Lung (tissue), 12 donors: Measurements from ENCODE around the gene CCDC80. TPM values are rescaled to one million over a fixed set of nuclear protein-coding genes. Genes with fewer than 3 reads are reported as not detected.

Source experiments
- ATAC-seq: fragments of 200-7000 bp; cut with Tn5 transposase; one replicate; pipeline ENCODE4 v1.9.1; 2020; ENCODE audit warnings: moderate number of reproducible peaks; ENCODE audit not compliant: insufficient read depth, low FRiP score
- DNase-seq, 3 donors: peaks; one replicate each; pipeline ENCODE4 v3.0.0-alpha.2; 2013 to 2017
- H3K27ac ChIP-seq, 2 donors: one replicate each; pipeline ENCODE4 v1.5.1; 2013; ENCODE audit warnings: mild to moderate bottlenecking in 2 of 2, moderate library complexity in 2 of 2, control low read depth in 1 of 2, inconsistent platforms in 1 of 2, low read depth in 1 of 2, low read length in 1 of 2
- H3K27me3 ChIP-seq, 3 donors: one replicate each; pipeline ENCODE4 v1.5.1; 2013; ENCODE audit warnings: low read length in 2 of 3; ENCODE audit not compliant: control insufficient read depth in 3 of 3, insufficient read depth in 3 of 3
- H3K36me3 ChIP-seq, 4 donors: one replicate each; pipeline ENCODE4 v1.5.1; 2013; ENCODE audit warnings: low read length in 4 of 4, mild to moderate bottlenecking in 1 of 4, moderate library complexity in 1 of 4; ENCODE audit not compliant: control insufficient read depth in 4 of 4, insufficient read depth in 4 of 4
- H3K4me1 ChIP-seq, 5 donors: one replicate each; pipeline ENCODE4 v1.5.1; 2013; ENCODE audit warnings: low read length in 5 of 5, mild to moderate bottlenecking in 2 of 5, moderate library complexity in 1 of 5; ENCODE audit not compliant: control insufficient read depth in 5 of 5, insufficient read depth in 5 of 5
- H3K4me3 ChIP-seq: one replicate; pipeline ENCODE4 v1.5.1; 2013; ENCODE audit warnings: mild to moderate bottlenecking, control low read depth, moderate library complexity
- H3K9ac ChIP-seq, 2 donors: one replicate each; pipeline ENCODE4 v1.5.1; 2013; ENCODE audit warnings: low read length in 2 of 2, control low read depth in 1 of 2; ENCODE audit not compliant: insufficient read depth in 1 of 2
- H3K9me3 ChIP-seq, 4 donors: one replicate each; pipeline ENCODE4 v1.5.1; 2013; ENCODE audit warnings: low read length in 3 of 4, mild to moderate bottlenecking in 1 of 4, moderate library complexity in 1 of 4; ENCODE audit not compliant: control insufficient read depth in 4 of 4, insufficient read depth in 3 of 4
- WGBS, 2 donors: extraction: QIAGEN DNeasy Blood & Tissue Kit; methylation state at CpG; one replicate each; pipeline ENCODE4 v1.1.7; 2013; 5-methylcytosine and 5-hydroxymethylcytosine counted together
- polyA plus RNA-seq, 2 donors: library from polyadenylated mRNA; stranded (reverse); fragments of 200-250 nt; gene quantifications; one replicate each; pipeline ENCODE4 v1.2.1, GENCODE V29; 2013
- total RNA-seq, 2 donors: library from RNA; depleted of rRNA in 1 of 2; stranded (reverse); fragments of >200 nt in 1 of 2; gene quantifications; one replicate each; pipeline ENCODE4 v1.2.1, GENCODE V29; 2014 to 2021
- TF ChIP-seq, protein P1 (sequence below): IDR thresholded peaks from 2 replicates; pipeline ENCODE4 v1.5.1; 2012; ENCODE audit warnings: mild to moderate bottlenecking; ENCODE audit errors: control extremely low read depth, extremely low read depth
- donor health status: control.
- donor health status: control.
- donor health status: Bipolar disorder and iron deficiency.
- donor health status: healthy.
- donor health status: DM: yes; HTN: yes; CAD: no.

CCDC80 gene
- total and polyA plus RNA-seq, 4 donors: 19.0 to 63.3 (median 29.3) TPM

GRCh38 chr3:112653209-112653871 lies 12.4 kb upstream of the CCDC80 start:
- Histone ChIP-seq H3K4me3 (no peak overlapping the region), H3K27me3 (no peaks in the 10 kb centered on the region), H3K27ac (peak overlapping the region in 1 of 2 donors; percentile 37), H3K9ac (no peak overlapping the region), H3K4me1 (peaks cover 0 to 39% (median 3%) of the 10 kb centered on the region in 5 donors), H3K36me3 (no peaks in the 10 kb centered on the region), H3K9me3 (no peaks in the 10 kb centered on the region)
- WGBS, 2 donors: 75 to 80% methylated on average over 5 of the region's 5 CpGs
- DNase-seq (no peak), ATAC-seq (peak; percentile 75)
- TF ChIP-seq, protein P1, sequence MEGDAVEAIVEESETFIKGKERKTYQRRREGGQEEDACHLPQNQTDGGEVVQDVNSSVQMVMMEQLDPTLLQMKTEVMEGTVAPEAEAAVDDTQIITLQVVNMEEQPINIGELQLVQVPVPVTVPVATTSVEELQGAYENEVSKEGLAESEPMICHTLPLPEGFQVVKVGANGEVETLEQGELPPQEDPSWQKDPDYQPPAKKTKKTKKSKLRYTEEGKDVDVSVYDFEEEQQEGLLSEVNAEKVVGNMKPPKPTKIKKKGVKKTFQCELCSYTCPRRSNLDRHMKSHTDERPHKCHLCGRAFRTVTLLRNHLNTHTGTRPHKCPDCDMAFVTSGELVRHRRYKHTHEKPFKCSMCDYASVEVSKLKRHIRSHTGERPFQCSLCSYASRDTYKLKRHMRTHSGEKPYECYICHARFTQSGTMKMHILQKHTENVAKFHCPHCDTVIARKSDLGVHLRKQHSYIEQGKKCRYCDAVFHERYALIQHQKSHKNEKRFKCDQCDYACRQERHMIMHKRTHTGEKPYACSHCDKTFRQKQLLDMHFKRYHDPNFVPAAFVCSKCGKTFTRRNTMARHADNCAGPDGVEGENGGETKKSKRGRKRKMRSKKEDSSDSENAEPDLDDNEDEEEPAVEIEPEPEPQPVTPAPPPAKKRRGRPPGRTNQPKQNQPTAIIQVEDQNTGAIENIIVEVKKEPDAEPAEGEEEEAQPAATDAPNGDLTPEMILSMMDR: no peak

DNA sequence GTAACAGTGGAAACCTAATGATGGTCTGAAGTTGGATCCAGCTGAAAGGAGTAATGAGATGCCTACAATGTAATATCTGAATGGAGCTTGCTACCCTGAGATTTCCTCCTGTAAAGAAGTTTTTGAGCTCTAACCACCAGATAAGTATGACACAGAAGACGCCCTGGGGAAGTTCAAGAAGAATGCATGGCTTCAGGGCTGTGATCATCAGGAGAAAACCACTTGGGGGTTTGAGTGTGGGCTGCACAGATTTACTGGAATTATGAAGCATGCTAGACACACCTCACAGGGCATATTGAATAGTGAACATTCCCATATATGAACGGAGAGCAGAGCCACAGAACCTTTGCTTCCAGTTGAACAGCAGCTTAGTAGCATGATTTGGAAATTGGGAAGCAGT lies 10.6 kb upstream of the CCDC80 start:
- no peak overlapping the region for H3K4me3 ChIP-seq
- H3K9me3 ChIP-seq: no peaks in the 10 kb centered on the region
- no peak for DNase-seq
- no peak overlapping the region for H3K9ac ChIP-seq
- H3K27me3 ChIP-seq: no peaks in the 10 kb centered on the region
- TF ChIP-seq, protein P1: no peak
- H3K36me3 ChIP-seq: no peaks in the 10 kb centered on the region
- peaks cover 0 to 52% (median 8%) of the 10 kb centered on the region in 5 donors for H3K4me1 ChIP-seq
- no peak for ATAC-seq
- WGBS, 2 donors: 89 to 90% methylated on average over 2 of the region's 2 CpGs
- no peak overlapping the region for H3K27ac ChIP-seq

DNA sequence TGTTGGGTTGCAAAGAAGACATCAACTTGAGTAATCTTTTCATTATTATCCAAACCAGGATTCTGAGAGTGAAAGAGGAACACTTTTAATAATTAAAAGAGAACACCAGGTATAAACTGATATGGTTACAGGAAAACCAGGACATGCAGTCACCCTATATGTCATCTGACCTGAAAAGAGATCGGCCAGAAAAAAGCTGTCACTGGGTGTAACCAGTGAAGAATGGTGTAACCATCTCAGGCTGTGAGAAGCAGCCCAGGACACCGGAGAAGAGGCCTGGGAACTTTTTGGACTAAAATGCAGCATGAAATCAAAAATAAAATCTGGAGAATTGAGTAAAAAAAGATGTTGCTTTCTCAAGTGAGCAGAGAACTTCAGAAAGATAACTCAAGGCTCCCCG lies 10.1 kb upstream of the CCDC80 start:
- H3K27ac ChIP-seq: no peak overlapping the region
- H3K27me3 ChIP-seq: no peaks in the 10 kb centered on the region
- no peaks in the 10 kb centered on the region for H3K9me3 ChIP-seq
- TF ChIP-seq, protein P1: no peak
- WGBS, 2 donors: 90 to 95% methylated on average over 3 of the region's 3 CpGs
- no peaks in the 10 kb centered on the region for H3K36me3 ChIP-seq
- DNase-seq (no peak), ATAC-seq (no peak)
- H3K4me3 ChIP-seq: no peak overlapping the region
- H3K9ac ChIP-seq: no peak overlapping the region
- peaks cover 0 to 53% (median 8%) of the 10 kb centered on the region in 5 donors for H3K4me1 ChIP-seq

- ATAC-seq: no peak
- DNase-seq: peak in 2 of 3 donors; percentile 60 to 66
- no peaks in the 10 kb centered on the region for H3K36me3 ChIP-seq
- H3K9ac ChIP-seq: no peak overlapping the region
- H3K27ac ChIP-seq: no peak overlapping the region
- H3K4me3 ChIP-seq: no peak overlapping the region
- H3K9me3 ChIP-seq: no peaks in the 10 kb centered on the region
- H3K4me1 ChIP-seq: peaks cover 0 to 49% (median 8%) of the 10 kb centered on the region in 5 donors
- TF ChIP-seq, protein P1: no peak
- WGBS, 2 donors: 80 to 89% methylated on average over 3 of the region's 3 CpGs
- no peaks in the 10 kb centered on the region for H3K27me3 ChIP-seq
Observed at GRCh38 chr3:112650482-112650881, 9.5 kb upstream of the CCDC80 start.
